RWPE1 (cell line): Measurements from ENCODE around the gene SSTR5.

ENCODE experiments used
- CTCF ChIA-PET: fragments of 350-600 bp; sonication (Branson Sonifier 250); formaldehyde crosslinking; extraction: SDS; loops from one replicate; lab custom pipeline; 2021; lab: Yijun Ruan, JAX
- POLR2A ChIA-PET: fragments of 400-600 bp; formaldehyde crosslinking; extraction: SDS; loops from one replicate; lab custom pipeline; 2020; ENCODE audit warnings: antibody characterized with exemption; ENCODE audit not compliant: low non-redundant PET; lab: Yijun Ruan, JAX
- DNase-seq: peaks from one replicate; pipeline ENCODE4 v3.0.0; 2012; ENCODE audit warnings: low spot score
- H3K27ac ChIP-seq: fragments of 450-650 bp; 2 replicates; pipeline ENCODE4 v1.5.1; 2017
- CTCF ChIP-seq: fragments of 450-650 bp; conservative IDR thresholded peaks from 2 replicates; pipeline ENCODE4 v1.5.1; 2017; ENCODE audit warnings: low read depth, mild to moderate bottlenecking

Gene SSTR5

GRCh38 chr16:1099189-1100083 lies 26.9 kb downstream of the SSTR5 start:
- no peak for DNase-seq
- CTCF ChIA-PET: interaction anchor here (0.5 to 0.9 kb wide), 2 partner anchors 13 to 42 kb away, joined by 3 to 5 read pairs; no protein-coding TSS in a partner anchor
- POLR2A ChIA-PET: no interaction called here
- no peak for TF ChIP-seq CTCF
- no peak overlapping the region for H3K27ac ChIP-seq

GRCh38 chr16:1100084-1100800 lies 27.7 kb downstream of the SSTR5 start:
- DNase-seq: no peak
- ChIA-PET POLR2A (no interaction called here), CTCF (interaction anchor here (0.9 to 1.5 kb wide), 2 partner anchors 43 kb away, joined by 3 to 9 read pairs; no protein-coding TSS in a partner anchor)
- no peak for TF ChIP-seq CTCF
- H3K27ac ChIP-seq: no peak overlapping the region

DNA sequence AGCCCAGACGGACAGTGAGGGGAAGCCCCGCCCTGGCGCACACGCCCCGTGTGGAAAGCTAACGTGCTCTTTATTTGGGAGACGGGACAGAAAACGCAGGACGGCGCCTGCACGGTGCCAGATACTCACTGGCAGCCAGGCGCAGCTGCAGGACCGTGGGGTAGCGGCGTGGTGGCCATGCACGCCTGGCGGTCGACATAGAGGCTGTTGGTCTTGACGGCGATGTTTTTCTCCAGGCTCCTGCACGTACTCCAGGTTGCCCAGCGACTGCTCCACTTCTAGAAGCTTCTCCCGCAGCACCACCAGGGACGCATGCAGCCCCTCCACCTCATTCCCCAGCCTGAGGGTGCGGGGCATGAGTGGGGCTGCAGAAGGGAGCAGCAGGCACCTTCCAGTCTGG lies 28.6 kb downstream of the SSTR5 start:
- CTCF ChIA-PET: interaction anchor here (0.6 to 1.5 kb wide), 2 partner anchors 41 to 44 kb away, joined by 7 to 9 read pairs; no protein-coding TSS in a partner anchor
- TF ChIP-seq CTCF: no peak
- no peak overlapping the region for H3K27ac ChIP-seq
- POLR2A ChIA-PET: no interaction called here
- no peak for DNase-seq

- DNase-seq: no peak
- H3K27ac ChIP-seq: no peak overlapping the region
- ChIA-PET CTCF (interaction anchor here (0.6 to 1.5 kb wide), 2 partner anchors 35 to 44 kb away, joined by 3 to 9 read pairs; no protein-coding TSS in a partner anchor), POLR2A (no interaction called here)
- TF ChIP-seq CTCF: no peak
Measured at GRCh38 chr16:1101573-1102332, 29.2 kb downstream of the SSTR5 start.

GRCh38 chr16:1102333-1102700 lies 29.8 kb downstream of the SSTR5 start:
- TF ChIP-seq CTCF: no peak
- no peak for DNase-seq
- H3K27ac ChIP-seq: no peak overlapping the region
- CTCF ChIA-PET: interaction anchor here (1.0 to 1.7 kb wide), 2 partner anchors 34 to 105 kb away, joined by 3 to 5 read pairs; no protein-coding TSS in a partner anchor
- POLR2A ChIA-PET: no interaction called here
